Panc1 (cell line): ENCODE results near the gene QRICH1.

ENCODE experiments used
- CTCF ChIP-seq: fragments of 450-650 bp; IDR thresholded peaks from 2 replicates; pipeline ENCODE4 v1.5.1; 2017; ENCODE audit warnings: mild to moderate bottlenecking
- REST ChIP-seq, 2 experiments: IDR thresholded peaks; 2 replicates each; pipeline ENCODE4 v1.6.1; 2011 to 2012; ENCODE audit warnings: low read depth in 2 of 2, control low read depth in 1 of 2, low read length in 1 of 2, mild to moderate bottlenecking in 1 of 2, moderate library complexity in 1 of 2; ENCODE audit not compliant: insufficient read depth in 1 of 2

GRCh38 chr3:49015072-49015471 lies 78.8 kb downstream of the QRICH1 start:
- TF ChIP-seq CTCF: no peak
- TF ChIP-seq REST (IDR thresholded peaks at IDR 0.05; ENCODE audit: insufficient read depth in 1 of 2, low read depth in 2 of 2, low read length in 1 of 2): no peak
